ENCODE data around the gene CDH13.
A peak's percentile ranks its signal among the peaks of the same experiment; 100 is the strongest.

Gene CDH13

DNA sequence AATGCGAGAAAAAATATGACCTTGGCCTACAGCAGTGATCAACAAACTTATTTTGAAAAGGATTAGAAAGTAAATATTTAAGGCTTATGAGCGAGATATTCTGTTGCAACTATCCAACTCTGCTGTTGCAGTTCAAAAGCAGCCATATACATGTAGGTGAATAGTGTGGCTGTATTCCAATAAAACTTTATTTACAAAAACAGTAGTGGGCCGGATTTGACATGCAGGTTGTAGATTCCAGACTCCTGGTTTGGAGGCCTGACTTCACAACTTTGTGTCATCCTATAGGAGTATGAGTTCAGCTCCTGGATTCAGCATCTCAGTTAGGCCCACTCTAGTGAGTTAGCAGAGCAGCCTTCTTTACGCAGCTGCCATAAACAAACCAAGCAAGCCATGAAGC is 386.3 kb downstream of the CDH13 start:
- Histone ChIP-seq H3K4me1 (ENCODE audit: control insufficient read depth, insufficient read depth, low read length) (peaks cover 26% of the 10 kb centered on the region), H3K9me3 (replicated peaks; ENCODE audit: low read length) (no peaks in the 10 kb centered on the region), H3K4me2 (ENCODE audit: low read length) (no peak overlapping the region), H3K36me3 (ENCODE audit: insufficient read depth, low read length) (no peaks in the 10 kb centered on the region), H3K27me3 (ENCODE audit: control insufficient read depth, insufficient read depth, low read length) (no peaks in the 10 kb centered on the region), H3K4me3 (ENCODE audit: low read length) (no peak overlapping the region), H3K9ac (ENCODE audit: low read depth, low read length) (no peak overlapping the region)

DNA sequence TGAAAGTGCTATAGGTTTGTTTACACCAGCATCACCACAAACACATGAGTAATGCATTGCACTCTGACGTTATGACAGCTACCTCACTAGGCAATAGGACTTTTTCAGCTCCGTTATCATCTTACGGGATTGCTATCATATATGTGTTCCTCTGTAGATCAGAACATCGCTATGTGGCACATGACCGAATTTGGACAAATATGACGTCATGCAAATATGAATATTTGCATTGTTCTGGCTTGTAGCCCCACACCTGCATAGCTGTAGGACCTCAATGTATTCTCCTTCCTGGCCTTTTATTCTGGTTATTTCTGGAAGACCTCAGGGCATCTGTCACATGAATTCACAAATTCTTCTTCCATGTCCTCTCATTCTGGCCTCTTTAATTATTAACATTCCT is 393.2 kb downstream of the CDH13 start:
- H3K9ac ChIP-seq (ENCODE audit: low read depth, low read length): no peak overlapping the region
- H3K4me1 ChIP-seq (ENCODE audit: control insufficient read depth, insufficient read depth, low read length): peaks cover 15% of the 10 kb centered on the region
- no peak overlapping the region for H3K4me2 ChIP-seq (ENCODE audit: low read length)
- H3K9me3 ChIP-seq (replicated peaks; ENCODE audit: low read length): no peaks in the 10 kb centered on the region
- H3K36me3 ChIP-seq (ENCODE audit: insufficient read depth, low read length): no peaks in the 10 kb centered on the region
- H3K27me3 ChIP-seq (ENCODE audit: control insufficient read depth, insufficient read depth, low read length): no peaks in the 10 kb centered on the region
- no peak overlapping the region for H3K4me3 ChIP-seq (ENCODE audit: low read length)

DNA sequence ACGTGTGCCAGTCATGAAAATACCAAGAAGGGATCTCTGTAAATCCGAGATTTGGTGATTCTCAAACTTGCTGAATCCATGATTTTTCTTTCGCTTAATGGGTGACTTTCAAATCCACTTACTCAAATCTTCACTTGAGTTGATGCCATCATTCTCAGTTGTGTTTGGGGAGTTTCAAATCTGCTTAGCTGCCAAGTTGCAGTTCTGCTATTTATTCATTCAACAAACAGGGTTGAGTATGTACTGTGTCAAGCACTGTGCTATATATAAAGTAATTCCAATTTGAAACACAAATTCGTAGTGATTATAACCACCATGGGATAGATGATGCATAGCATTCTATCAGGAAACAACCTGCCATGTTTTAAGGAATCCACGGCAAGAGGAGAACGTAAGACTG is 394.3 kb downstream of the CDH13 start:
- H3K9ac ChIP-seq (ENCODE audit: low read depth, low read length): no peak overlapping the region
- no peaks in the 10 kb centered on the region for H3K27me3 ChIP-seq (ENCODE audit: control insufficient read depth, insufficient read depth, low read length)

DNA sequence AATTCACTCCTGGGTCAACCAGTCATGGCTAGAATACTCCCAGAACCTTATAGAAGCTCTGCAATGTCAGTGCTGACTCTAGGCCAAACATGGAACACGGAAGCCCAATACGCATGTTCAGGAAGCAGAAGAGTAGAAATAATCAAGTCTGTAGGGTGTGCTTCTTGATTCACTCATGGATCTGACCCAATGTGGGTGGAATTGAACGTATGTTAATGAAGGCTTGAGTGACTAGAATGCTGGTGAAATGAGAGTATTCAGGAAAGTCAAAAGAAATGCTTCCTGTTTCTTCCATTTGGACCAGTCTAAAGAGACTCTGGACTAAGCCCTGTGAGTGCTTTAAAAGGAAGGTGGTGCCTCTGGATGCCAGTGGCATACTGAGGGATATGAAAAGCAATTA is 395.0 kb downstream of the CDH13 start:
- Histone ChIP-seq H3K9me3 (replicated peaks; ENCODE audit: low read length) (no peaks in the 10 kb centered on the region), H3K27me3 (ENCODE audit: control insufficient read depth, insufficient read depth, low read length) (no peaks in the 10 kb centered on the region), H3K9ac (ENCODE audit: low read depth, low read length) (no peak overlapping the region), H3K4me2 (ENCODE audit: low read length) (no peak overlapping the region), H3K36me3 (ENCODE audit: insufficient read depth, low read length) (no peaks in the 10 kb centered on the region), H3K4me3 (ENCODE audit: low read length) (no peak overlapping the region), H3K4me1 (ENCODE audit: control insufficient read depth, insufficient read depth, low read length) (peaks cover 15% of the 10 kb centered on the region)

More for the DNA sequence above, 394.3 kb downstream of the CDH13 start:
- Histone ChIP-seq H3K4me3 (ENCODE audit: low read length) (no peak overlapping the region), H3K9me3 (replicated peaks; ENCODE audit: low read length) (no peaks in the 10 kb centered on the region), H3K36me3 (ENCODE audit: insufficient read depth, low read length) (no peaks in the 10 kb centered on the region), H3K4me2 (ENCODE audit: low read length) (no peak overlapping the region), H3K4me1 (ENCODE audit: control insufficient read depth, insufficient read depth, low read length) (peaks cover 15% of the 10 kb centered on the region)

DNA sequence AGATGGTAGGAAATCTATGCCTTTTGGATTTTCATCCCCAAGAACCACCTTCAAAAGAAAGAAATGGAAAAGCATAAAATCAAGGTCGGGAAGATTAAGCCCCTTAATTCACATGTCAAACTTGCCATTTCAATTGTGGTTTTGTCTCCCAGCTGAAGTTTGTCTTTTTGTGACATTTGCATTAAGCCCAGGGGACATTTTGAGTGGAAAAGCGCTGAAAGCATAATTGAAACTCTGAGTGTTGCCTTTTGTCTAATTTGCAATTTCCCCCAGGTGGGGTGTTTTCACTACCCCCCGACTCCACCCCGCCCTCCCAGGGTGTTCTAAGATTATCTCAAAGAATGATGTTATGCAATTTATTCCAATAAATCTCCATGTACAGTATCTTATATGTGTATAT is 396.2 kb downstream of the CDH13 start:
- no peak overlapping the region for H3K4me3 ChIP-seq (ENCODE audit: low read length)

DNA sequence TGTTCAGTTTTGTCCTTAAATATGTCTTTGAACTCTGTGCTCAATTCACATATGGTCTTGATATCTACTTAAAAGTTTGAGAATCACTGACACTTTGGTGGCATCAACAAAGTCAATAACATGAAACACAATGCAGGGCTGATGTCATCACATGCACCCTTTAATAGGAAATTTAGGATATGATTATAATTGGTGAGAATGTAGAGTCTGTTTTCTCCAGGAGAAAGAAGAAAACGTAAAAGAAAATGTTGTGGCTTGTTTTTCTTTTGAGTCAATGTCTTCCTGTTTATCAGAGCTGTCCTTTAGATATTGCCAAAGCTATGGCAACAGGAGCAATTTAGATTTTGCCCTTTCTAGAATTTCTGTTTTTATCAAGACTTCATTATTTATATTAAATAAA is 396.9 kb downstream of the CDH13 start:
- no peak overlapping the region for H3K4me3 ChIP-seq (ENCODE audit: low read length)
- H3K36me3 ChIP-seq (ENCODE audit: insufficient read depth, low read length): no peaks in the 10 kb centered on the region
- no peak overlapping the region for H3K9ac ChIP-seq (ENCODE audit: low read depth, low read length)
- H3K4me2 ChIP-seq (ENCODE audit: low read length): peak overlapping the region; percentile 6
- H3K9me3 ChIP-seq (replicated peaks; ENCODE audit: low read length): no peaks in the 10 kb centered on the region
- H3K4me1 ChIP-seq (ENCODE audit: control insufficient read depth, insufficient read depth, low read length): peaks cover 15% of the 10 kb centered on the region
- H3K27me3 ChIP-seq (ENCODE audit: control insufficient read depth, insufficient read depth, low read length): no peaks in the 10 kb centered on the region

More for the DNA sequence above, 396.2 kb downstream of the CDH13 start:
- Histone ChIP-seq H3K36me3 (ENCODE audit: insufficient read depth, low read length) (no peaks in the 10 kb centered on the region), H3K27me3 (ENCODE audit: control insufficient read depth, insufficient read depth, low read length) (no peaks in the 10 kb centered on the region), H3K4me1 (ENCODE audit: control insufficient read depth, insufficient read depth, low read length) (peaks cover 15% of the 10 kb centered on the region), H3K9me3 (replicated peaks; ENCODE audit: low read length) (no peaks in the 10 kb centered on the region), H3K9ac (ENCODE audit: low read depth, low read length) (no peak overlapping the region), H3K4me2 (ENCODE audit: low read length) (no peak overlapping the region)

DNA sequence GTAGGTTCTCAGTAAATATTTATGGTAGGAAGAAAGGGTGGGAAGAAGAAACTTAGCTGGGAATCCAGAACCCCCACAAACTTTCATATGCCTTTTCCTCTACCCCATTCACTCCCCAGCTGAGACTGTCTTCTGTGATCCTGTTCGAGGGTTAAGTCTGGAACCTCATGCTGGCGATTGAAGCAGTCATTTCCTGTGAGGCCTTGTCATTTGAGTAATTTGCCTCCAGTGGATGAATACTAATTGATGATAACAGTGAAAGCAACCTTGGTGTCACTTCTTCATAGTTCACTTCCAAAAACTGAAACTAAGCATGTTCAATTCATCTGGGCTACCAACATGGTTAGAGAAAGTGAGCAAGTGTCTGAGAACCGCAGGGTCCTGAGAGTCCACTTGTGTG is 401.2 kb downstream of the CDH13 start:
- Histone ChIP-seq H3K9ac (ENCODE audit: low read depth, low read length) (no peak overlapping the region), H3K4me1 (ENCODE audit: control insufficient read depth, insufficient read depth, low read length) (peaks cover 7% of the 10 kb centered on the region), H3K36me3 (ENCODE audit: insufficient read depth, low read length) (no peaks in the 10 kb centered on the region), H3K4me2 (ENCODE audit: low read length) (no peak overlapping the region), H3K4me3 (ENCODE audit: low read length) (no peak overlapping the region), H3K9me3 (replicated peaks; ENCODE audit: low read length) (no peaks in the 10 kb centered on the region), H3K27me3 (ENCODE audit: control insufficient read depth, insufficient read depth, low read length) (no peaks in the 10 kb centered on the region)

DNA sequence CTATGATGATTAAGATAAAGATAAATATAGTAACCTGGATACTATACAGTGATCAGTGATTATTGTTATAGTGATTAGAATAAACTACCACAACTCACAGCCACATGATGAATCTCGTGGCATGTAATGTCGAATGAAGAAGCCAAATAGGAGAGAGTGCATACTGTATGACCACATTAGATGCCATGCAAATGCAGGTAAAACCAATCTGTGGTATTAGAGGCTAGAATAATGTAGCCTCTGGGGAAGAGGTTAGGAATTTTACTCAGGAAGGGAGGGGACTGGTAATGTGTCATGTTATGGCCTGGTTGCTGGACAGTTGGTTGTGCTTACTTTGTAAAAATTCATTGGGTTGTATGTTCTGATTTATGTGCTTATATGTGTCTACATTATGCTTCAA is 402.7 kb downstream of the CDH13 start:
- no peaks in the 10 kb centered on the region for H3K9me3 ChIP-seq (replicated peaks; ENCODE audit: low read length)

DNA sequence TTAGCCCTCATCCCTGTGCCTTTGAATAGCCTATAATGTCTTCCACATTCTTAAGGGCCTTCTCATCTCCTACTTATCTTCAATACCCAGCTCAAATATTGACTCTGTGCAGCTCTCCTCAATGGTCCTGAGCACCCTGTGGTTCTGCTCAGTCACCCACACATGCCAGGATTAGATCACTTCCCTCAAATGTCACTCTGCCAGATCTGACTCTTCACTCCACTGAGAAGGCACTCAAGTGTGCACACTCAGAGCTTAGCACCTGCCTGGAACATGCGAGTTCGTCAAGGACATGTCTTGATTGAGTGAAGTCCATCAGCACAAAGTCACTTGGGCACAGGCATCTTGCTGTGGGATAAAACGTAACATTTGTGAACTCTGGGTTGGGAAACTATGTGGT is 404.8 kb downstream of the CDH13 start:
- no peak overlapping the region for H3K4me3 ChIP-seq (ENCODE audit: low read length)
- H3K4me2 ChIP-seq (ENCODE audit: low read length): no peak overlapping the region
- no peaks in the 10 kb centered on the region for H3K4me1 ChIP-seq (ENCODE audit: control insufficient read depth, insufficient read depth, low read length)
- no peak overlapping the region for H3K9ac ChIP-seq (ENCODE audit: low read depth, low read length)
- no peaks in the 10 kb centered on the region for H3K27me3 ChIP-seq (ENCODE audit: control insufficient read depth, insufficient read depth, low read length)
- H3K36me3 ChIP-seq (ENCODE audit: insufficient read depth, low read length): no peaks in the 10 kb centered on the region
- H3K9me3 ChIP-seq (replicated peaks; ENCODE audit: low read length): no peaks in the 10 kb centered on the region

More for the DNA sequence above, 402.7 kb downstream of the CDH13 start:
- Histone ChIP-seq H3K4me1 (ENCODE audit: control insufficient read depth, insufficient read depth, low read length) (no peaks in the 10 kb centered on the region), H3K4me3 (ENCODE audit: low read length) (no peak overlapping the region), H3K36me3 (ENCODE audit: insufficient read depth, low read length) (no peaks in the 10 kb centered on the region), H3K4me2 (ENCODE audit: low read length) (no peak overlapping the region), H3K27me3 (ENCODE audit: control insufficient read depth, insufficient read depth, low read length) (no peaks in the 10 kb centered on the region), H3K9ac (ENCODE audit: low read depth, low read length) (no peak overlapping the region)

DNA sequence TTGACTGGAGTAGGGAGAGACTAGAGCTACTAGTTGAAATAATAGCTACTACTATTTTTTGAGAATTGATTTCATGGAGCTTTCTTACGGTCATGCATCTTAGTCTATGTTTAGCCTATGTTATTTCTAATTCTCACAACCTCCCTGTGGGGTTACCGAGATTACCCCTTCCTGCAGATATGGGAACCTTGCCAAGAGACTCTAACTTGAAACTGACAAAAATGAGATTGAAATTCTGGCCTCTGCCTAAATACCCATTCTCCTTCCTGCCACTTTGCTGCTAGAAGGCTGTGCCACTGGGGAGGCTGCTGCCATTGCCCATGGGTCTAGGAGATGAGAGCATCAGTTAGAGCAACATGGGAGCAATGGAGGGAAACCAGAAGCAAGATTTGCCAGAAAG is 410.3 kb downstream of the CDH13 start:
- H3K9ac ChIP-seq (ENCODE audit: low read depth, low read length): no peak overlapping the region
- no peak overlapping the region for H3K4me3 ChIP-seq (ENCODE audit: low read length)
- H3K4me1 ChIP-seq (ENCODE audit: control insufficient read depth, insufficient read depth, low read length): peaks cover 4% of the 10 kb centered on the region
- no peaks in the 10 kb centered on the region for H3K9me3 ChIP-seq (replicated peaks; ENCODE audit: low read length)
- H3K27me3 ChIP-seq (ENCODE audit: control insufficient read depth, insufficient read depth, low read length): no peaks in the 10 kb centered on the region
- H3K4me2 ChIP-seq (ENCODE audit: low read length): no peak overlapping the region
- peaks cover 4% of the 10 kb centered on the region for H3K36me3 ChIP-seq (ENCODE audit: insufficient read depth, low read length)

DNA sequence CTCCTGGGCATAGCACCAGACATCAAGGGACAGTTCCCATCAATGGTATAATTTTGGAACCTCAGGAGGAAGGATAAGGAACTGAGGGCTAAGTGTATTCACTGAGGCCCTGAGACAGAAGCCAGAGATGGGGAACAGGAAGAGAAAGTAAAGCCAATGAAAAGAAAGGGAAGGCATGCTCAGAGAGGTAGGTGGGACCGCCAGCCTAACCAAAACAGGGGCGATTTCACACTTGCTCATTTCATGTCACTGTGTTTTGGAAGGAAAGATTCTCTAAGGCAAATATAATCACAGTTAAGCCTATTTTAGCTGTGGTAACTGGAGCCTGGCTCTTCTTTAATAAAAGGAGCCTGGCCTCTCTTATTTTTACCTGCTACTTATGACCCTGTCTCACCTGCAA is 411.1 kb downstream of the CDH13 start:
- H3K36me3 ChIP-seq (ENCODE audit: insufficient read depth, low read length): peaks cover 5% of the 10 kb centered on the region
- H3K27me3 ChIP-seq (ENCODE audit: control insufficient read depth, insufficient read depth, low read length): no peaks in the 10 kb centered on the region
- peaks cover 4% of the 10 kb centered on the region for H3K4me1 ChIP-seq (ENCODE audit: control insufficient read depth, insufficient read depth, low read length)
- H3K4me2 ChIP-seq (ENCODE audit: low read length): no peak overlapping the region
- no peaks in the 10 kb centered on the region for H3K9me3 ChIP-seq (replicated peaks; ENCODE audit: low read length)
- H3K4me3 ChIP-seq (ENCODE audit: low read length): no peak overlapping the region
- H3K9ac ChIP-seq (ENCODE audit: low read depth, low read length): no peak overlapping the region

DNA sequence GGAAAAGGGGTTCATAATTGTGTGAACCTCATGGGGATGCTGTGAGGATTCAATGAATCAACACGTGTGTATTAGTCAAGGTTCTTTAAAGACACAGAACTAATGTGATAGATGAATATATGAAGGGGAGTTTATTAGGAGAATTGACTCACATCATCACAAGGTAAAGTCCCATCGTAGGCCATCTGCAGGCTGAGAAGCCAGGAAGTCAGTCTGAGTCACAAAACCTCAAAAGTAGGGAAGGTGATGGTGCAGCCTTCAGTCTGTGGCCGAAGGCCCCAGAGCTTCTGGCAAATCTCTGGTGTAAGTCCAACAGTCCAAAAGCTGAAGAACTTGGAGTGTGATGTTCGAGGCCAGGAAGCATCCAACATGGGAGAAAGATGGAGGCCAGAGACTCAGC is 413.4 kb downstream of the CDH13 start:
- Histone ChIP-seq H3K4me2 (ENCODE audit: low read length) (no peak overlapping the region), H3K36me3 (ENCODE audit: insufficient read depth, low read length) (peaks cover 5% of the 10 kb centered on the region), H3K4me3 (ENCODE audit: low read length) (no peak overlapping the region), H3K9me3 (replicated peaks; ENCODE audit: low read length) (no peaks in the 10 kb centered on the region), H3K4me1 (ENCODE audit: control insufficient read depth, insufficient read depth, low read length) (peaks cover 4% of the 10 kb centered on the region), H3K27me3 (ENCODE audit: control insufficient read depth, insufficient read depth, low read length) (no peaks in the 10 kb centered on the region), H3K9ac (ENCODE audit: low read depth, low read length) (no peak overlapping the region)

Data from skeletal muscle satellite cell (primary cell).